ENCODE data around the gene KCNQ1.

DNA sequence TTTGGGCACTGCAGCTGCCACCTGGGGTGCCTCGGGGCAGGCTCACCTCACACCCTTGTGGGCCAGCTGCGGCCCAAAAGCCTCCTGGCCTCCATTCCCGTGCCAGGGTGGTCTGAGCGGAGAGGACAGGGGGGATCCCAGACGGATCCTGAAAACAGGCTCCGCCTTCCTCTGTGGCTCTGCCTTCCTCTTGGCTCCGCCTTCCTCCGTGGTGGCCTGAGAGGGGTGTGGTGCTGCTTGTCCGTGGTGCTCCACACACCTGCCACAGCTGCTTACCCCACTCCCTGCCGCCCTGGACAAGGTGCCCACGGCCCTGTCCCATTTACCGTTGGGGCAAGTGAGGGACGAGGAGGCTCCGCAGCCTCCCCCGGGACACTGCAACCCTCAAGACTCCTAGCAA is 278.1 kb downstream of the KCNQ1 start:
- TF ChIP-seq, protein P1, sequence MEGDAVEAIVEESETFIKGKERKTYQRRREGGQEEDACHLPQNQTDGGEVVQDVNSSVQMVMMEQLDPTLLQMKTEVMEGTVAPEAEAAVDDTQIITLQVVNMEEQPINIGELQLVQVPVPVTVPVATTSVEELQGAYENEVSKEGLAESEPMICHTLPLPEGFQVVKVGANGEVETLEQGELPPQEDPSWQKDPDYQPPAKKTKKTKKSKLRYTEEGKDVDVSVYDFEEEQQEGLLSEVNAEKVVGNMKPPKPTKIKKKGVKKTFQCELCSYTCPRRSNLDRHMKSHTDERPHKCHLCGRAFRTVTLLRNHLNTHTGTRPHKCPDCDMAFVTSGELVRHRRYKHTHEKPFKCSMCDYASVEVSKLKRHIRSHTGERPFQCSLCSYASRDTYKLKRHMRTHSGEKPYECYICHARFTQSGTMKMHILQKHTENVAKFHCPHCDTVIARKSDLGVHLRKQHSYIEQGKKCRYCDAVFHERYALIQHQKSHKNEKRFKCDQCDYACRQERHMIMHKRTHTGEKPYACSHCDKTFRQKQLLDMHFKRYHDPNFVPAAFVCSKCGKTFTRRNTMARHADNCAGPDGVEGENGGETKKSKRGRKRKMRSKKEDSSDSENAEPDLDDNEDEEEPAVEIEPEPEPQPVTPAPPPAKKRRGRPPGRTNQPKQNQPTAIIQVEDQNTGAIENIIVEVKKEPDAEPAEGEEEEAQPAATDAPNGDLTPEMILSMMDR (IDR thresholded peaks at IDR 0.05; ENCODE audit: borderline replicate concordance, extremely low read depth, low read length, poor library complexity, severe bottlenecking), result no peak
- TF ChIP-seq EZH2 (IDR thresholded peaks at IDR 0.05; ENCODE audit: borderline replicate concordance, low read depth, low read length, severe bottlenecking), result no peak
